Lower leg skin (tissue), 4 donors: ENCODE data around the gene FJX1. TPM values are rescaled to one million over a fixed set of nuclear protein-coding genes. Genes with fewer than 3 reads are reported as not detected.

ENCODE experiments used
- DNase-seq, 2 donors: peaks; one replicate each; pipeline ENCODE4 v3.0.0-alpha.2; 2019; ENCODE audit warnings: low spot score in 2 of 2
- H3K4me3 ChIP-seq: fragments of 200-600 bp; sonication (generic); 2 replicates; pipeline ENCODE4 v1.5.1; 2017; ENCODE audit warnings: mild to moderate bottlenecking, low read depth; ENCODE audit not compliant: poor library complexity, severe bottlenecking
- CTCF ChIP-seq, 3 donors: fragments of 450-650 bp; IDR thresholded peaks; one replicate each; pipeline ENCODE4 v1.5.1; 2016; ENCODE audit warnings: antibody characterized with exemption in 3 of 3, mild to moderate bottlenecking in 3 of 3, moderate library complexity in 2 of 3
- POLR2A ChIP-seq, 2 donors: fragments of 450-650 bp; IDR thresholded peaks; one replicate each; pipeline ENCODE4 v1.6.1; 2016 to 2017; ENCODE audit warnings: antibody characterized with exemption in 2 of 2, mild to moderate bottlenecking in 1 of 2, moderate library complexity in 1 of 2
- WGBS, 2 donors: methylation state at CpG; one replicate each; pipeline ENCODE4 v1.1.5; 2018; 5-methylcytosine and 5-hydroxymethylcytosine counted together
- intact Hi-C: fragments of 100-400 bp; cut with DNase I; formaldehyde crosslinking; loops from one replicate; pipeline ENCODE4 v1.15.0; 2023; ENCODE audit warnings: low total_unique reads
- total RNA-seq, 4 donors: library from RNA; depleted of rRNA; stranded (reverse); fragments of >200 nt; gene quantifications; one replicate each; pipeline ENCODE4 v1.1.0, GENCODE V29; 2016

Gene FJX1
- total RNA-seq, 4 donors from 2014 or later: 21.2 to 24.1 (median 22.5) TPM

- intact Hi-C loops: no loop called here
- no peak for TF ChIP-seq CTCF (IDR thresholded peaks at IDR 0.05)
- TF ChIP-seq POLR2A (IDR thresholded peaks at IDR 0.05): no peak
- no peak for DNase-seq
- 43 to 79% methylated on average over 4 of the region's 4 CpGs for WGBS, 2 donors
- H3K4me3 ChIP-seq: no peak overlapping the region
Observed at GRCh38 chr11:35588627-35589026, 29.6 kb upstream of the FJX1 start.

- intact Hi-C loops: no loop called here
- 66 to 88% methylated on average over 4 of the region's 4 CpGs for WGBS, 2 donors
- TF ChIP-seq POLR2A (IDR thresholded peaks at IDR 0.05) (no peak), CTCF (IDR thresholded peaks at IDR 0.05) (no peak)
- H3K4me3 ChIP-seq: no peak overlapping the region
- DNase-seq: no peak
Observed at GRCh38 chr11:35589281-35589680, 29.0 kb upstream of the FJX1 start.

GRCh38 chr11:35590412-35590811, 27.8 kb upstream of the FJX1 start:
- no peak overlapping the region for H3K4me3 ChIP-seq
- no peak for TF ChIP-seq CTCF (IDR thresholded peaks at IDR 0.05)
- no peak for TF ChIP-seq POLR2A (IDR thresholded peaks at IDR 0.05)
- no peak for DNase-seq
- intact Hi-C loops: no loop called here

- no peak for DNase-seq
- no peak overlapping the region for H3K4me3 ChIP-seq
- TF ChIP-seq CTCF (IDR thresholded peaks at IDR 0.05) (no peak), POLR2A (IDR thresholded peaks at IDR 0.05) (no peak)
- intact Hi-C loops: no loop called here
Observed at GRCh38 chr11:35593143-35593542, 25.1 kb upstream of the FJX1 start.

- DNase-seq: no peak
- TF ChIP-seq POLR2A (IDR thresholded peaks at IDR 0.05): no peak
- no peak for TF ChIP-seq CTCF (IDR thresholded peaks at IDR 0.05)
- intact Hi-C loops: no loop called here
- H3K4me3 ChIP-seq: no peak overlapping the region
- WGBS, 2 donors: 41% methylated on average over 2 of the region's 2 CpGs
Observed at GRCh38 chr11:35594680-35595079, 23.6 kb upstream of the FJX1 start.

- intact Hi-C loops: no loop called here
- H3K4me3 ChIP-seq: no peak overlapping the region
- 48 to 55% methylated on average over 3 of the region's 3 CpGs for WGBS, 2 donors
- TF ChIP-seq CTCF (IDR thresholded peaks at IDR 0.05): no peak
- TF ChIP-seq POLR2A (IDR thresholded peaks at IDR 0.05): no peak
- no peak for DNase-seq
Observed at GRCh38 chr11:35598254-35599125, 19.8 kb upstream of the FJX1 start.
